Endothelial cell (in vitro differentiated cells): ENCODE measurements around the gene ANKEF1. TPM values are rescaled to one million over a fixed set of nuclear protein-coding genes. Genes with fewer than 3 reads are reported as not detected.

ENCODE experiments used
- DNase-seq: peaks from one replicate; pipeline ENCODE4 v3.0.0; 2021; ENCODE audit warnings: low spot score
- H3K27ac Mint-ChIP-seq: one replicate; pipeline ENCODE4 v1.8.0; 2021; ENCODE audit warnings: mixed read lengths, inconsistent platforms; ENCODE audit not compliant: unreplicated experiment
- H3K27me3 Mint-ChIP-seq: one replicate; pipeline ENCODE4 v1.8.0; 2021; ENCODE audit warnings: mild to moderate bottlenecking, moderate library complexity, mixed read lengths, inconsistent platforms; ENCODE audit not compliant: unreplicated experiment
- H3K36me3 Mint-ChIP-seq: one replicate; pipeline ENCODE4 v1.8.0; 2021; ENCODE audit warnings: mild to moderate bottlenecking, low read depth, mixed read lengths, inconsistent platforms; ENCODE audit not compliant: unreplicated experiment
- H3K4me1 Mint-ChIP-seq: one replicate; pipeline ENCODE4 v1.8.0; 2021; ENCODE audit warnings: mild to moderate bottlenecking, mixed read lengths, inconsistent platforms; ENCODE audit not compliant: unreplicated experiment
- H3K4me3 Mint-ChIP-seq: one replicate; pipeline ENCODE4 v1.8.0; 2021; ENCODE audit warnings: mild to moderate bottlenecking, mixed read lengths, inconsistent platforms; ENCODE audit not compliant: unreplicated experiment
- H3K9me3 Mint-ChIP-seq: one replicate; pipeline ENCODE4 v1.8.0; 2021; ENCODE audit warnings: mixed read lengths, inconsistent platforms; ENCODE audit not compliant: unreplicated experiment
- CTCF ChIP-seq: fragments of 200-600 bp; sonication (generic); IDR thresholded peaks from one replicate; pipeline ENCODE4 v1.5.0; 2021; ENCODE audit warnings: antibody characterized with exemption; ENCODE audit not compliant: unreplicated experiment
- total RNA-seq: library from RNA; stranded (reverse); fragmentation: NEBNext Ultra II Directional; extraction: Animal tissue kit (Norgen Biotek cat#: 25700); gene quantifications from one replicate; pipeline ENCODE4 v1.2.1, GENCODE V29; 2021; ENCODE audit not compliant: unreplicated experiment

Gene ANKEF1
- total RNA-seq, 1 donor from 2014 or later: 1.2 TPM

GRCh38 chr20:10094566-10095173 is 59.9 kb downstream of the ANKEF1 start:
- H3K4me1 Mint-ChIP-seq: no peaks in the 10 kb centered on the region
- no peak for DNase-seq
- no peaks in the 10 kb centered on the region for H3K36me3 Mint-ChIP-seq
- H3K27me3 Mint-ChIP-seq: peaks cover 3% of the 10 kb centered on the region
- no peak overlapping the region for H3K4me3 Mint-ChIP-seq
- TF ChIP-seq CTCF: no peak
- no peak overlapping the region for H3K27ac Mint-ChIP-seq
- H3K9me3 Mint-ChIP-seq: no peaks in the 10 kb centered on the region

- H3K4me1 Mint-ChIP-seq: no peaks in the 10 kb centered on the region
- H3K27me3 Mint-ChIP-seq: peaks cover 3% of the 10 kb centered on the region
- H3K4me3 Mint-ChIP-seq: no peak overlapping the region
- no peak for DNase-seq
- TF ChIP-seq CTCF: no peak
- H3K27ac Mint-ChIP-seq: no peak overlapping the region
- no peaks in the 10 kb centered on the region for H3K36me3 Mint-ChIP-seq
- no peaks in the 10 kb centered on the region for H3K9me3 Mint-ChIP-seq
Observed at GRCh38 chr20:10096790-10097189, 62.0 kb downstream of the ANKEF1 start.

GRCh38 chr20:10105046-10105445 is 70.3 kb downstream of the ANKEF1 start:
- DNase-seq: no peak
- Mint-ChIP-seq H3K36me3 (no peaks in the 10 kb centered on the region), H3K27me3 (no peaks in the 10 kb centered on the region), H3K9me3 (no peaks in the 10 kb centered on the region), H3K4me1 (no peaks in the 10 kb centered on the region), H3K4me3 (no peak overlapping the region), H3K27ac (no peak overlapping the region)
- no peak for TF ChIP-seq CTCF

Other genes with a start within 250 kb of the ANKEF1 start
- 0.10 TPM for gene PAK5, start 195.9 kb upstream of the ANKEF1 start, total RNA-seq
- 0.38 TPM for gene SNAP25, start 183.8 kb downstream of the ANKEF1 start, total RNA-seq